Measurements from ENCODE around the gene DPM2.

DNA sequence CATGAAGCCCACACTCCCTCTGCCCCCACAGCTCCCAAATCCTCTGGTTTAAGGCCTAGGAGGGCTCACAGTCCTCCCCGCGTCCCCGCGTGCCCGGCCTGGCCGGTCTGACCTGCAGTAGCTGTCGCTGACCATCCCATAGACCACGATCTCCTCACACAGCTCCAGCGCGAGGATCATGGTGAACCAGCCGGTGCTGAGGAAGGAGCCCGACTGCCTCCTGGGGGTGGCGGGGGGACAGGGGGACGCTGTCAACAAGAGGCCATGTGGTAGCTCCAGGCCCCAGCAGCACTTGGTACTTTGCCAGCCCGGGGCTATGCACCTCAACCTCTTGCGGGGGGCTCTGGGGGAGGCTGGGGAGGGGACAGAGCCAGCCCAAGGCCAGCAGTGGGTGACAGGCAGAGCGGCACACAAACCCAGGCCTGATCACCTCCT lies 27.8 kb downstream of the DPM2 start:
- no peak for TF ChIP-seq EZH2phosphoT487 (IDR thresholded peaks at IDR 0.05; ENCODE audit: borderline replicate concordance, low read length)
- TF ChIP-seq, protein P1, sequence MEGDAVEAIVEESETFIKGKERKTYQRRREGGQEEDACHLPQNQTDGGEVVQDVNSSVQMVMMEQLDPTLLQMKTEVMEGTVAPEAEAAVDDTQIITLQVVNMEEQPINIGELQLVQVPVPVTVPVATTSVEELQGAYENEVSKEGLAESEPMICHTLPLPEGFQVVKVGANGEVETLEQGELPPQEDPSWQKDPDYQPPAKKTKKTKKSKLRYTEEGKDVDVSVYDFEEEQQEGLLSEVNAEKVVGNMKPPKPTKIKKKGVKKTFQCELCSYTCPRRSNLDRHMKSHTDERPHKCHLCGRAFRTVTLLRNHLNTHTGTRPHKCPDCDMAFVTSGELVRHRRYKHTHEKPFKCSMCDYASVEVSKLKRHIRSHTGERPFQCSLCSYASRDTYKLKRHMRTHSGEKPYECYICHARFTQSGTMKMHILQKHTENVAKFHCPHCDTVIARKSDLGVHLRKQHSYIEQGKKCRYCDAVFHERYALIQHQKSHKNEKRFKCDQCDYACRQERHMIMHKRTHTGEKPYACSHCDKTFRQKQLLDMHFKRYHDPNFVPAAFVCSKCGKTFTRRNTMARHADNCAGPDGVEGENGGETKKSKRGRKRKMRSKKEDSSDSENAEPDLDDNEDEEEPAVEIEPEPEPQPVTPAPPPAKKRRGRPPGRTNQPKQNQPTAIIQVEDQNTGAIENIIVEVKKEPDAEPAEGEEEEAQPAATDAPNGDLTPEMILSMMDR (IDR thresholded peaks at IDR 0.05; ENCODE audit: low read depth, low read length, poor library complexity, severe bottlenecking), result no peak

All from DOHH2 (cell line).